Measurements from ENCODE around the gene POLN.

The POLN gene

DNA sequence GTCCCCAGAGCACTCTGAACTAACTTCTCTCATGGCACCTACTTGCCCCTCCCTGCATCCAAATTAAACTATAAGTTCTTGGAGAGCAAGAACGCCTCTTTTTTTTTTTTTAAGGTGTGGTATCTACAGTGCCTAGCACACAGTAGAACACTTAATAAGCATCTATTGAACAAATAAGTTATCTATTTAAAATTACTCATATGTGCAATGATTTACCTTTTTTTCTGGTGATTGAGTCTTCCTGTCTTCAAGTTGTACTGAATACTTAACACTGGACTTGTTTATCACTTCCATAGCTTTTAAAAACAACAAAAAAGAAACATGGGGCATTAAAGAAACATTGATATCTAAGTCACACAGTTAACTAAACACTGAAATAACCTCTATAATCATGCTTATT is 29.1 kb downstream of the POLN start:
- TF ChIP-seq TAF1 (IDR thresholded peaks at IDR 0.05; ENCODE audit: borderline replicate concordance, insufficient read depth, low read length) (no peak), SIN3A (IDR thresholded peaks at IDR 0.05; ENCODE audit: borderline replicate concordance, insufficient read depth, low read length) (no peak), FOXP2 (optimal IDR thresholded peaks at IDR 0.05; ENCODE audit: borderline replicate concordance, extremely low read depth, extremely low read length, insufficient read depth) (no peak), POLR2AphosphoS5 (IDR thresholded peaks at IDR 0.05; ENCODE audit: low read depth, low read length) (no peak)
- TF ChIP-seq, protein P1, sequence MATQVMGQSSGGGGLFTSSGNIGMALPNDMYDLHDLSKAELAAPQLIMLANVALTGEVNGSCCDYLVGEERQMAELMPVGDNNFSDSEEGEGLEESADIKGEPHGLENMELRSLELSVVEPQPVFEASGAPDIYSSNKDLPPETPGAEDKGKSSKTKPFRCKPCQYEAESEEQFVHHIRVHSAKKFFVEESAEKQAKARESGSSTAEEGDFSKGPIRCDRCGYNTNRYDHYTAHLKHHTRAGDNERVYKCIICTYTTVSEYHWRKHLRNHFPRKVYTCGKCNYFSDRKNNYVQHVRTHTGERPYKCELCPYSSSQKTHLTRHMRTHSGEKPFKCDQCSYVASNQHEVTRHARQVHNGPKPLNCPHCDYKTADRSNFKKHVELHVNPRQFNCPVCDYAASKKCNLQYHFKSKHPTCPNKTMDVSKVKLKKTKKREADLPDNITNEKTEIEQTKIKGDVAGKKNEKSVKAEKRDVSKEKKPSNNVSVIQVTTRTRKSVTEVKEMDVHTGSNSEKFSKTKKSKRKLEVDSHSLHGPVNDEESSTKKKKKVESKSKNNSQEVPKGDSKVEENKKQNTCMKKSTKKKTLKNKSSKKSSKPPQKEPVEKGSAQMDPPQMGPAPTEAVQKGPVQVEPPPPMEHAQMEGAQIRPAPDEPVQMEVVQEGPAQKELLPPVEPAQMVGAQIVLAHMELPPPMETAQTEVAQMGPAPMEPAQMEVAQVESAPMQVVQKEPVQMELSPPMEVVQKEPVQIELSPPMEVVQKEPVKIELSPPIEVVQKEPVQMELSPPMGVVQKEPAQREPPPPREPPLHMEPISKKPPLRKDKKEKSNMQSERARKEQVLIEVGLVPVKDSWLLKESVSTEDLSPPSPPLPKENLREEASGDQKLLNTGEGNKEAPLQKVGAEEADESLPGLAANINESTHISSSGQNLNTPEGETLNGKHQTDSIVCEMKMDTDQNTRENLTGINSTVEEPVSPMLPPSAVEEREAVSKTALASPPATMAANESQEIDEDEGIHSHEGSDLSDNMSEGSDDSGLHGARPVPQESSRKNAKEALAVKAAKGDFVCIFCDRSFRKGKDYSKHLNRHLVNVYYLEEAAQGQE (IDR thresholded peaks at IDR 0.05; ENCODE audit: insufficient read depth in 1 of 2, low read depth in 2 of 2, low read length in 2 of 2) = no peak

DNA sequence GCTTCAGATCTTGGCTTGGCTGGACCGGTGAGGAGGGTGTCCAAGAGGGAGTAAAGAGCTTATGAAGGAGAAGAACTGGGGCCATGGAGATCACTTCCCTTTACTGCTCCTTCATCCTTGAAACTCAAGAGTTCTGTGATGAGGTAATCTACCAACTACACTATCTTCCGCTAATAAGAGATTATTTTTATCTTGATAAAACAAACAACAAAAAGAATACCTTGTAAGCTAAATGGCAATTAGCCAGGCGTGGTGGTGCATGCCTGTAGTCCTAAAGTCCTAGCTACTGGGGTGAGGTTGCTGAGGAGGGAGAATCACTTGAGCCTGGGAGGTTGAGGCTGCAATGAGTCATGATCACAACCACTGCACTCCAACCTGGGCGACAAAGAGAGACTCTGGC is 47.4 kb downstream of the POLN start:
- TF ChIP-seq FOXP2 (optimal IDR thresholded peaks at IDR 0.05; ENCODE audit: borderline replicate concordance, extremely low read depth, extremely low read length, insufficient read depth) (no peak), SIN3A (IDR thresholded peaks at IDR 0.05; ENCODE audit: borderline replicate concordance, insufficient read depth, low read length) (no peak), TAF1 (IDR thresholded peaks at IDR 0.05; ENCODE audit: borderline replicate concordance, insufficient read depth, low read length) (no peak)
- TF ChIP-seq, protein P1 (IDR thresholded peaks at IDR 0.05; ENCODE audit: insufficient read depth in 1 of 2, low read depth in 2 of 2, low read length in 2 of 2) = no peak

DNA sequence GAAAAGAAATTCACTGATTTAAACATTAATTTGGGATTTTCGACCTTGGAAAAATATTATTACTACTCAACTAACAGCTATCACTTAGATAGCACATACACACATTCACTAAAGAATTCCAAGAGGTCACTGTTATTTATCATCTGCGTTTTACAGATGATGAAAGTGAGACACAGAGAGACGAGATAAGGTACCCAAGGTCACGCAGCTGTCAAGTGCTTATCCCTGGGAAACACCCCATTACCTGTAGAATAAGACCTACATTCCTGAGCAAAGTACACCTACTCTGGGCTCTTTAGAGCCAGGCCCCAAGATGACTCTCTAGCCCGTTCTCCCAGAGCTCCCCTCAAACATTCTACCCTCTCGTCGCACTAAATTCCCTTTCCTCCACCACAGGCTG is 48.6 kb downstream of the POLN start:
- TF ChIP-seq, protein P1 (IDR thresholded peaks at IDR 0.05; ENCODE audit: insufficient read depth in 1 of 2, low read depth in 2 of 2, low read length in 2 of 2) = no peak

DNA sequence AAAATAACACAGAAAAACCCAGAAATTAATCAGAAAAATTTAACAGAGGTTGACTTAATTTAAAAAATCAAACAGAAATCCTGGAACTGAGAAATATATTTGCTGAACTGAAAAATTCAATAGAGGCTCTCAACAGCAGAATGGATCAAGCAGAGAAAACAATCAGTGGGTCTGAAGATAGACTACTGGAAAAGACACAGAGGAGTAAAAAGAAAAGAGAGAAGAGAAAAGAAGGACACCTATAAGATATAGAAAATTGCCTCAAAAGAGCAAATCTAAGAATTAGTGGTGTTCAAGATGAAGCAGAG is 55.1 kb downstream of the POLN start:
- no peak for TF ChIP-seq FOXP2 (optimal IDR thresholded peaks at IDR 0.05; ENCODE audit: borderline replicate concordance, extremely low read depth, extremely low read length, insufficient read depth)
- TF ChIP-seq, protein P1 (IDR thresholded peaks at IDR 0.05; ENCODE audit: insufficient read depth in 1 of 2, low read depth in 2 of 2, low read length in 2 of 2) = no peak

DNA sequence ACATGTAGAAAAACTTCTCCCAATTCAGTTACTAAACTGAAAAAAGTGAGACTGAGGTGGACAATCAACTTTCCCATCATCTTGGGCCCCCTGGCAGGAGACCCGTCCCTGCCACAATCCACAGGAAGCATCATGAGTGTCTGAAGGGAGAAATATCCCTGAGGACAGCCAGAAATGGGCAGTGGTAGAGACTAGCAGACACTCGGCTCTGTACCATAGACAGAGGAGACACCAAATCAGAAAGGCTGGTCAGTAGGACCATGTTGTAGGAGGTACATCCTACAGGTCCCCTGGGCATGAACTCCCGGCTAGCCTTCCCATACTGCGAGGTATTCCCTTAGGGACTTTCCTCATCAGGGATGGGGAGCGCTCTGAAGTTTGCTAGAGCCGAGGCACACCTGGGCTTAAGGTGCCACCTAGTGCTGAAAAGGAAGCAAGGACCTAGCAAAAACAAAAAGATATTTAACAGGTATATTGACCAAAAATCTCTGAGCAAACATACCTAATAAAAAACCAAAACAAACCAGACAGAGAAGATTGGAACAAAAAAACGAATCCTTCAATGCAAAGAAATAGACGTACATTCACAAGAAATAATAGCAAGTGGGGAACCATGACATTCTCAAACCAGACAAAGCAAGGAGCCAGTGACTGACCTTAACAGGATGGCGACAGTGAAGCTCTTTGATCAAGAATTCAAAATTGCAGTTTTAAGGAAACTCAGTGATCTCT is 55.6 kb downstream of the POLN start:
- TF ChIP-seq, protein P1 (IDR thresholded peaks at IDR 0.05; ENCODE audit: insufficient read depth in 1 of 2, low read depth in 2 of 2, low read length in 2 of 2) = no peak
- no peak for TF ChIP-seq POLR2AphosphoS5 (IDR thresholded peaks at IDR 0.05; ENCODE audit: low read depth, low read length)
- TF ChIP-seq FOXP2 (optimal IDR thresholded peaks at IDR 0.05; ENCODE audit: borderline replicate concordance, extremely low read depth, extremely low read length, insufficient read depth) = no peak
- no peak for TF ChIP-seq TAF1 (IDR thresholded peaks at IDR 0.05; ENCODE audit: borderline replicate concordance, insufficient read depth, low read length)
- TF ChIP-seq SIN3A (IDR thresholded peaks at IDR 0.05; ENCODE audit: borderline replicate concordance, insufficient read depth, low read length) = no peak
